K562 (cell line): ENCODE measurements around the gene CPTP. TPM values are rescaled to one million over a fixed set of nuclear protein-coding genes. Genes with fewer than 3 reads are reported as not detected.

Source experiments
- CCNT2 ChIP-seq: IDR thresholded peaks from 2 replicates; pipeline ENCODE4 v1.6.1; 2011; ENCODE audit warnings: borderline replicate concordance, low read depth, mild to moderate bottlenecking, moderate library complexity, mixed read lengths, low read length; ENCODE audit not compliant: insufficient read length; ENCODE audit errors: extremely low read depth
- DLX4 ChIP-seq: fragments of 250-450 bp; sonication (Bioruptor Pico); IDR thresholded peaks from 2 replicates; pipeline ENCODE4 v1.6.1; 2021; ENCODE audit warnings: mild to moderate bottlenecking
- GTF2A2 ChIP-seq: IDR thresholded peaks from 2 replicates; pipeline ENCODE4 v1.6.1; 2016; ENCODE audit warnings: mild to moderate bottlenecking, missing genetic modification characterization, missing compliant biosample characterization
- HDAC8 ChIP-seq: fragments of 450-650 bp; IDR thresholded peaks from 2 replicates; pipeline ENCODE4 v1.6.1; 2016; ENCODE audit warnings: mild to moderate bottlenecking, missing genetic modification characterization, moderate library complexity, missing compliant biosample characterization
- ILK ChIP-seq: fragments of 450-650 bp; IDR thresholded peaks from 2 replicates; pipeline ENCODE4 v1.6.1; 2016; ENCODE audit warnings: missing genetic modification characterization, low read depth, mild to moderate bottlenecking, missing compliant biosample characterization, moderate library complexity, borderline replicate concordance
- KDM4B ChIP-seq, 2 experiments: fragments of 450-650 bp in 1 of 2; sonication (generic) in 1 of 2; IDR thresholded peaks; 2 replicates each; pipeline ENCODE4 v1.6.1; 2016 to 2017; ENCODE audit warnings: borderline replicate concordance in 2 of 2, antibody characterized with exemption in 1 of 2, low read depth in 1 of 2, mild to moderate bottlenecking in 1 of 2
- LEF1 ChIP-seq: fragments of 450-650 bp; IDR thresholded peaks from 2 replicates; pipeline ENCODE4 v1.6.1; 2016; ENCODE audit warnings: mild to moderate bottlenecking
- MAFF ChIP-seq: IDR thresholded peaks from 2 replicates; pipeline ENCODE4 v1.6.1; 2012; ENCODE audit warnings: low read length, improper control_type of control experiment
- MLLT1 ChIP-seq, 2 experiments: fragments of 450-650 bp; IDR thresholded peaks; 2 replicates each; pipeline ENCODE4 v1.6.1; 2016
- NELFE ChIP-seq: IDR thresholded peaks from 2 replicates; pipeline ENCODE4 v1.6.1; 2011; ENCODE audit warnings: mild to moderate bottlenecking; ENCODE audit not compliant: insufficient read depth, insufficient read length
- PPARD ChIP-seq: fragments of 250-450 bp; sonication (Bioruptor Pico); IDR thresholded peaks from 2 replicates; pipeline ENCODE4 v1.8.0; 2022; ENCODE audit warnings: inconsistent platforms, mild to moderate bottlenecking, moderate library complexity
- SAP30 ChIP-seq: fragments of 200-600 bp; sonication (generic); IDR thresholded peaks from 2 replicates; pipeline ENCODE4 v1.6.1; 2012; ENCODE audit warnings: borderline replicate concordance, low read depth, mild to moderate bottlenecking, moderate library complexity, low read length, control low read depth, inconsistent platforms; ENCODE audit not compliant: insufficient read depth, poor library complexity, severe bottlenecking
- SIX5 ChIP-seq, 2 experiments: IDR thresholded peaks; 2 replicates each; pipeline ENCODE4 v1.6.1; 2011; ENCODE audit warnings: low read length in 2 of 2, borderline replicate concordance in 1 of 2, low read depth in 1 of 2, mild to moderate bottlenecking in 1 of 2, moderate library complexity in 1 of 2; ENCODE audit not compliant: insufficient read depth in 1 of 2
- TAF15 ChIP-seq: fragments of 200-400 bp; formaldehyde crosslinking; IDR thresholded peaks from 2 replicates; pipeline ENCODE4 v1.6.1; 2017; ENCODE audit warnings: mild to moderate bottlenecking, low read depth, low read length, moderate library complexity
- TGIF2 ChIP-seq: sonication (generic); formaldehyde crosslinking; IDR thresholded peaks from 2 replicates; pipeline ENCODE4 v1.8.1; 2022; ENCODE audit warnings: mild to moderate bottlenecking, missing genetic modification reagents, moderate library complexity
- THAP7 ChIP-seq: fragments of 250-450 bp; sonication (Bioruptor Pico); IDR thresholded peaks from 2 replicates; pipeline ENCODE4 v1.5.0; 2021
- TRIM24 ChIP-seq, 2 experiments: fragments of 450-650 bp; IDR thresholded peaks; 2 replicates each; pipeline ENCODE4 v1.6.1; 2016
- ZNF24 ChIP-seq: fragments of 450-650 bp; IDR thresholded peaks from 2 replicates; pipeline ENCODE4 v1.6.1; 2016
- ZNF347 ChIP-seq: fragments of 450-650 bp; formaldehyde crosslinking; IDR thresholded peaks from 2 replicates; pipeline ENCODE4 v1.4.0; 2020; ENCODE audit warnings: low read depth, mild to moderate bottlenecking, moderate library complexity
- ZNF740 ChIP-seq, 3 experiments: fragments of 200-800 bp in 1 of 3; sonication (Bioruptor generic) in 1 of 3; sonication (generic) in 1 of 3; formaldehyde crosslinking in 1 of 3; IDR thresholded peaks; 2 replicates each; pipeline versions ENCODE4 v1.6.1 to v1.8.0; 2016 to 2022; ENCODE audit warnings: mild to moderate bottlenecking in 2 of 3, missing compliant biosample characterization in 2 of 3, missing genetic modification characterization in 2 of 3, missing genetic modification reagents in 1 of 3
- polyA plus RNA-seq, 8 experiments: library from polyadenylated mRNA; depleted of rRNA in 4 of 8; stranded (reverse) in 5 of 8; unstranded in 3 of 8; fragments of >200 nt; fragmentation: Nextera tagmentation in 2 of 8; fragmentation: Illumina TruSeq in 1 of 8; extraction: Ambion mirVana in 2 of 8; extraction: Trizol in 1 of 8; gene quantifications; 2 replicates each; pipeline versions ENCODE4 v1.2.1 to v1.2.3, GENCODE V29; 2011 to 2014; ENCODE audit warnings: inconsistent platforms in 1 of 8, missing spikeins in 1 of 8
- total RNA-seq, 7 experiments: library from RNA; depleted of rRNA in 6 of 7; stranded (reverse); fragments of >200 nt in 6 of 7; fragmentation: Illumina TruSeq in 2 of 7; extraction: Trizol in 2 of 7; gene quantifications; 2 replicates each; pipeline versions ENCODE4 v1.2.1 to v1.2.3, GENCODE V29; 2011 to 2021; ENCODE audit warnings: low replicate concordance in 1 of 7

Gene CPTP
- total and polyA plus RNA-seq, 9 of the 15 experiments (the other 6 are each of a cell fraction or from before 2014, with no cell fraction given): 0.11 to 25.8 (median 3.5) TPM

GRCh38 chr1:1324524-1325287 is at the start of gene CPTP, which contains the start of gene INTS11 (continued):
- TF ChIP-seq DLX4 (no peak), TAF15 (no peak), SAP30 (peak; percentile 77), NELFE (no peak), TGIF2 (no peak; the same call in 1 of the 2 replicates), CCNT2 (peak; percentile 43), THAP7 (CRISPR knock-in tag) (no peak), MAFF (no peak), TRIM24 (IDR thresholded peaks at IDR 0.05) (no peak), HDAC8 (tag) (no peak), ZNF24 (no peak), PPARD (CRISPR knock-in tag) (no peak), SIX5 (IDR thresholded peaks at IDR 0.05; ENCODE audit: borderline replicate concordance in 1 of 2, insufficient read depth in 1 of 2, low read depth in 1 of 2, low read length in 2 of 2) (no peak), KDM4B (IDR thresholded peaks at IDR 0.05; ENCODE audit: borderline replicate concordance in 2 of 2, low read depth in 1 of 2) (no peak), GTF2A2 (no peak), ZNF740 (CRISPR knock-in tag; IDR thresholded peaks at IDR 0.05) (no peak), ZNF740 (tag; IDR thresholded peaks at IDR 0.05) (no peak), ZNF347 (CRISPR knock-in tag) (no peak), ILK (no peak), LEF1 (no peak), MLLT1 (IDR thresholded peaks at IDR 0.05) (no peak)
